Fibroblast of pulmonary artery (primary cell): Measurements from ENCODE around the gene PRRC2B.
A peak's percentile ranks its signal among the peaks of the same experiment; 100 is the strongest.

Experiments used
- DNase-seq: peaks from one replicate; pipeline ENCODE4 v3.0.0-alpha.2; 2010; ENCODE audit warnings: low read depth
- H3K4me3 ChIP-seq: replicated peaks from 2 replicates; pipeline ENCODE4 v1.5.1; 2011; ENCODE audit warnings: low read depth, mild to moderate bottlenecking, control low read depth, low read length, moderate library complexity
- TF ChIP-seq, protein P1 (sequence below): IDR thresholded peaks from 2 replicates; pipeline ENCODE4 v1.5.1; 2011; ENCODE audit warnings: mild to moderate bottlenecking, control low read depth, low read length, inconsistent platforms; ENCODE audit errors: missing control alignments

Gene PRRC2B

DNA sequence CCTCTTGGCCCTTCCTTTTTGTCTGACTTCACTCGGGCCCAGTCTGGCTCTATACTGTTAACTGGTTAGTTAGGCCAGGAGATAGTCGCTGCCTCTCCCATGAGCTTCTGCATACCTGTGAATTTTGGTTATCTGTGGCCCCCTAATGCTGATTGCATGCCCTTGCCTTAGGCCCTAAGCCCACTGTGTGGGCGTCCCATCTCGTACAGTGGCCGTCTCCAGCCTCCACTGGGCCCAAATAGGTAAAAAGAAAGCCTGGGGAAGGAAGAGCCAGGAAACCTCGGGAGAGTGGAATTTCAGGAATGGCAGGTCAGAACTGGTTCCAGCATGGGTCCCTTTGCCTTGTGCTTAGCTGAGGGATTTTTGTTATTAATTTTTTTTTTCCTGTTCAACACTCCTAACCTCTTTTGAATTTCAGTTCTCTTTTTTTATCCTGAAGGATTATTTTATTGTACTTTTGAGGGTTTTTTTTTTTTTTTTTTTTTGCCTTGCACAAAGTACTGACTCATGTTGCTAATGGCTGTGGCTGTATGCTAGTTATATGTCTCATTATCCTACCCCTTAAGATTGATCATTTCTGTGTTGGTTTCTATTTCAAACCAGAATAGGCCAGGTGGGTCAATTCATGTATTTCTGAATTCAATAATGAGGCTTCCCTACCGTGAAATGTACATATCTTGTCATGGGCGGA lies 3.4 kb downstream of the PRRC2B start:
- TF ChIP-seq, protein P1, sequence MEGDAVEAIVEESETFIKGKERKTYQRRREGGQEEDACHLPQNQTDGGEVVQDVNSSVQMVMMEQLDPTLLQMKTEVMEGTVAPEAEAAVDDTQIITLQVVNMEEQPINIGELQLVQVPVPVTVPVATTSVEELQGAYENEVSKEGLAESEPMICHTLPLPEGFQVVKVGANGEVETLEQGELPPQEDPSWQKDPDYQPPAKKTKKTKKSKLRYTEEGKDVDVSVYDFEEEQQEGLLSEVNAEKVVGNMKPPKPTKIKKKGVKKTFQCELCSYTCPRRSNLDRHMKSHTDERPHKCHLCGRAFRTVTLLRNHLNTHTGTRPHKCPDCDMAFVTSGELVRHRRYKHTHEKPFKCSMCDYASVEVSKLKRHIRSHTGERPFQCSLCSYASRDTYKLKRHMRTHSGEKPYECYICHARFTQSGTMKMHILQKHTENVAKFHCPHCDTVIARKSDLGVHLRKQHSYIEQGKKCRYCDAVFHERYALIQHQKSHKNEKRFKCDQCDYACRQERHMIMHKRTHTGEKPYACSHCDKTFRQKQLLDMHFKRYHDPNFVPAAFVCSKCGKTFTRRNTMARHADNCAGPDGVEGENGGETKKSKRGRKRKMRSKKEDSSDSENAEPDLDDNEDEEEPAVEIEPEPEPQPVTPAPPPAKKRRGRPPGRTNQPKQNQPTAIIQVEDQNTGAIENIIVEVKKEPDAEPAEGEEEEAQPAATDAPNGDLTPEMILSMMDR: no peak
- peak overlapping the region; percentile 33 for H3K4me3 ChIP-seq
- DNase-seq: no peak

DNA sequence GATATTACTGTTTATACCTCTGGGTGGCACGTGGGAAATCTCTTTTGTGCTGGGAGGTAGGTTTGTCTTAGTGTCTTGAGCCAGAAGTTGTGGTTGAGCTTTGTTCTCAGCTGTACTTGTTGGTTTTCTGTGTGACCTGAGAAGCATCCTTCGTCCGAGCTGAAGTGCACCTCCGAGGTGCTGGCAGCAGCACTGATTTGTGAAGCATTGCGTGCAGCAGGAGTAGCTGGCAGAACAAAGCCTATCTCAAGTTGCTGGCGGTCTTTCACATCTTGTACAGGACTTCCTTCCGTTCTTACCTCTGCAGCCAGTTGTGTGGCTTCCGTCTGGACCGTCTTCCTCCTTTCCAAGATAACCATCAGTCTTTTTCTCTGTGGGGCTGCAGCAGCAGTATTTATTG lies 4.3 kb downstream of the PRRC2B start:
- H3K4me3 ChIP-seq: no peak overlapping the region
- TF ChIP-seq, protein P1: no peak
- DNase-seq: no peak

DNA sequence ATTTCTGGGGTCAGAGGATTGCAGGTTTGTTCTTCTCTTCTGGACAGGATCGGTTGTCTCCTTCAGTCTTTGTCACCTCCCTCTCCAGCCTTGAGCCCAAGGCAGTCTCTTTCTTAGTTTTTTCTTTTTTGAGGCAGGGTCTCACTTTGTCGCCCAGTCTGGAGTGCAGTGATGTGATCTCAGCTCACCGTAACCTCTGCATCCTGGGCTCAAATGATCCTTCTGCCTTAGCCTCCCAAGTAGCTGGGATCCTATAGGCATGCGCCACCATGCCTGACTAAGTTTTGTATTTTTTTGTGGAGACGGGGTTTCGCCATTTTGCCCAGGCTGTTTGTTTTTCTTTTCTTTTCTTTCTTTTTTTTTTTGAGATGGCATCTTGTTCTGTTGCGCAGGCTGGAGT lies 6.1 kb downstream of the PRRC2B start:
- no peak overlapping the region for H3K4me3 ChIP-seq
- TF ChIP-seq, protein P1: no peak
- no peak for DNase-seq

DNA sequence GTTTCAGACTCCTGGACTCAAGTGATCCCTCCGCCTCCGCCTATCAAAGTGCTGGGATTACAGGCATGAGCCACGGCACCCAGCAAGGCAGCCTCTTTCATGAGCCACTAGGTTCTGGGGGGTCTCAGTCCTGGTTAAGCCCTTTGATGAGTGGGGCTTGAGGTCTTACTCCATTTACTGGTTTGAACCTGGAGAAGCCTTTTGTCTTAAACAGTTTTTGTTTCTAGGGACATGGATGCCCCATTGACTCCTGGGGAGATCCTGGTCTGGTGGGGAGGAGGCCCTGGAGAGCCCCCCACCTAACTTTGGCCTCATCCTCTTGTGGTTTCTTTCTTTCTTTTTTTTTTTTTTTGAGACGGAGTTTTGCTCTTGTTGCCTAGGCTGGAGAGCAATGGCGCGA lies 6.7 kb downstream of the PRRC2B start:
- H3K4me3 ChIP-seq: no peak overlapping the region
- TF ChIP-seq, protein P1: no peak
- no peak for DNase-seq

DNA sequence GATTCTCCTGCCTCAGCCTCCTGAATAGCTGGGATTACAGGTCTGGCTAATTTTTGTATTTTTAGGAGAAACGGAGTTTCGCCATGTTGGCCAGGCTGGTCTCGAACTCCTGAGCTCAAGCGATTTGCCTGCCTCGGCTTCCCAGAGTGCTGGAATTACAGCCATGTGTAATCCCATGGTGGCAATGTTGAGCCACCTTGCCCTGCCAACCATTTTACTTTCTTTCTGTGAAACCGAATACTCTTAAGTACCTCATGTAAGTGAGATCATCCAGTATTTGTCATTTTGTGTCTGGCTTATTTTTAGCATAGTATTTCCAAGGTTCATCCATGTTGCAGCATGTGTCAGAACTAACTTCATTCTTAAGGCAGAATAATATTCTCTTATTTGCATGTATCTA lies 8.2 kb downstream of the PRRC2B start:
- no peak overlapping the region for H3K4me3 ChIP-seq
- TF ChIP-seq, protein P1: no peak
- DNase-seq: no peak

DNA sequence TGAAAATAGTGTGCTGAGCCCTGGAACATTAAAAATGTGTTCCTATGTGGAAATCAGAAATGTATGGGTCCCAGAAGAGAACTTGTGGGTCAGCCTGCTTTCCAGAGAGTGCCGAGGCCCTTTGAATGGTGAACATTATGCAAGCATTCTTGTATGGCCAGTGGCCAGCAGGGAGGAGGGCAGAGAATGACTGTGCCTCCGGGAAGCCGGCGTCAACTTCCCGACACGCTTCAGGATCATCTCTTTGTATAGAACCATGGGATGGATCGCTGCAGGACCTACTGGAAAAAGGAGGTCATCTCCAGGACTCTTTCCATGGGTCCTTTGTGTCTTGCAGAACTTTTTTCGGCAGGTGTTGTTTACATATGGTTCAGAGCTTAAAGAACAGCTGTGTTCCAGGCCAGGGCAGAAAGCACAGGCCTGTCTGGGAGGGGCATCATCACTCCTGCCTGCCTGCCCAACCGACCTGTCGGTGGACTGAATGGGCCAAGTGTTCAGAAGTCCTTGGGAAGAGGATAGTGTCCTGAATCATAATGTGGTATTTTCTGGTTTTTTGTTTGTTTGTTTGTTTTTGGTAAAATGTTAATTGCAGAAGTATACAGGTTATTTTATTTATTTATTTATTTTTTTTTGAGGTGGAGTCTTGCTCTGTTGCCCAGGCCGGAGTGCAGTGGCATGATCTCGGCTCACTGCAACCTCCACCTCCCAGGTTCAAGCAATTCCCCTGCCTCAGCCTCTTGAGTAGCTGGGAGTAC lies 9.0 kb downstream of the PRRC2B start:
- TF ChIP-seq, protein P1: no peak
- H3K4me3 ChIP-seq: peak overlapping the region; percentile 23
- DNase-seq: peak; percentile 94

DNA sequence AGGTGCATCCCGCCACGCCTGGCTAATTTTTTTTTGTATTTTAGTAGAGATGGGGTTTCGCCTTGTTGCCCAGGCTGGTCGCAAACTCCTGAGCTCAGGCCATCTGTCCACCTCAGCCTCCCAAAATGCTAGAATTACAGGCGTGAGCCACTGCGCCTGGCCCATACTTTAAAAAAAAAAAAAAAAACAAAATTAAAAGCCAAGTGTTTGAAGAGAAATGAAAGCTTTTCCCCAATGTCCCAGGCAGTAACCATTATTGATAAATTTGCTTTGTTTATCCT lies 9.5 kb downstream of the PRRC2B start:
- TF ChIP-seq, protein P1: no peak
- DNase-seq: no peak

More for the DNA sequence above, 9.5 kb downstream of the PRRC2B start:
- no peak overlapping the region for H3K4me3 ChIP-seq
